Fibroblast of upper back skin (primary cell): ENCODE data around the gene MED29.
A peak's percentile ranks its signal among the peaks of the same experiment; 100 is the strongest.

Source experiments
- DNase-seq: peaks from one replicate; pipeline ENCODE4 v3.0.0-alpha.2; 2013

MED29 gene, protein sequence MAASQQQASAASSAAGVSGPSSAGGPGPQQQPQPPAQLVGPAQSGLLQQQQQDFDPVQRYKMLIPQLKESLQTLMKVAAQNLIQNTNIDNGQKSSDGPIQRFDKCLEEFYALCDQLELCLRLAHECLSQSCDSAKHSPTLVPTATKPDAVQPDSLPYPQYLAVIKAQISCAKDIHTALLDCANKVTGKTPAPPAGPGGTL

DNA sequence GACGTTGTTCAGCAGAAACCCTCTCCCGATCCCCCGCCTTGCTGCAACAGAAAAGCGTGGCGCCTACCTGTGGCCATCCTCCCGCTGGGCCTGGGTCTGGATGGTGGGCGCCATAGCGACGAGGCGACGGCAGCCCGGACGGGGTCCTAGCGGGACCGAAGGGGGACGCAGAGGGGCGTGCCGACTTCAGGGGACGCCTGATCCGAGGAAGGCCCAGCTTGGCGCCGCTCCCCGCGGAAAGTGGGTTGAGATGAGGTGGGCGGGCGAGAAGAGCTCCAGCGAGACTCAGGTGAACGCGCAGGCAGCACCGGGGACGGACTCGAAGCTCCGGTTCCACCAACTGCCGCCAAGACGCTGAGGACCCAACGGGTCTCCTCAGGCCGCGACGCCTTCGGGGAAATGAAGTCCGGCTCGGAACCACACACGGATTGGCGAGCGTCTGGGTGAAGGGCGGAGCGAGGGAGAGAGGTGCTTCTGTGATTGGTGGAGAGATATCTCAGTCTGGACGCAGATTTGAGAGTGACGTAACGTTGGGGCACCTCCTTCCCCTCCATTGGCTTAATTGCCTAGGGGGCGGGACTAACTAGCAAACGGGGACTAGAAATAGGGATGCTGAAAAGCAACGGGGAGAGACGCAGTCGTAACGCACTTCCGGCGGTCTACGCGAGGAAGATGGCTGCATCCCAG is at the start of gene MED29, which contains the start of gene PAF1:
MED29 (plus strand) TSS at position 628 of the 687 bp plus-strand sequence; CDS start at position 673, 45 bp downstream.
PAF1 (minus strand) TSS at position 356 of the 687 bp plus-strand sequence; CDS start at position 114, 242 bp downstream.
- peak; percentile 100 for DNase-seq

DNA sequence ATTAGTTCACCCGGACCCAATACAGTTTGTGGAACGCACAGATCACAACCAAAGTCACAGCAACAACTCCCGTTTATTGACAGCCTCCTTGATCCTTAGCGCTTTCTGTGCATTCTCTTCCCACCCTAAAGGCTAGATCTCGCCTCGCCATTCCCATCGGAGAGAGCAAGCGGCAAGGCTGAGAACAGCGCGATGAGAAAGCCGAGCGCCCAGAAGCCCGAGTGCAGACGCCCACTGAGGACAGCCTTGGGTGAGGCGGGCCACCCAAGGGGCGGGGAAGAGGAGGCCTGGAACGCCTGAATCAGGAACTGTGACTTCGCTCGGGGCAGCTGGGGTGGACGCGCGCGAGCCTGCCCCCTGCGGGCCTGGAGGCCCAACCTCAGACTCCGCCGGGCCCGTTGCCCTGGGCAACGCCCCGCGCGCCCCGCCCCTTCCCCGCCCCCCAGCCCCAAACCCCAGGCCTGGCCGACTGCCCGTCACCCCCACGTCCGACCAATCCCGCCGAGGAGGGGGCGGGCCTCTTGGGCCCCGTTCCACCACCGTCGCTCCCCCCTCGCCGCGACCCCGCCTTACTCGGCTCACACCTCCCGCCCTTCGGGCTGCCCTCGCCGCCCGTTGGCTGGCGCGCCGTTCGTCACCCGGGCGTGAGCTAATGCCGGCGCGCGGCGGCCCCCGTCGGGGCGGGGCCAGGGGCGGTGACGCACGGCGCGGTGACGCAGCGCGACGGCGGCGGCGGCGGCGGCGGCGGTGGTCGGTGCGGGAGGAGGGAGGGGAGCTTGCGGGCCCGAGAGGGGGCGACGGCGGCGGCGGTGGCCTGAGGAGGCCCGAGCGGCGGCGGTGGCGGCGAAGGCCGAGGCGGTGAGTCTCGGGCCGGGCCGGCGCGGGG is 49.2 kb upstream of the MED29 start, which contains the start of gene SAMD4B:
SAMD4B (plus strand) TSS at position 703 of the 886 bp plus-strand sequence. CDS start 14,473 bp downstream, outside the sequence.
- peak; percentile 98 for DNase-seq

DNA sequence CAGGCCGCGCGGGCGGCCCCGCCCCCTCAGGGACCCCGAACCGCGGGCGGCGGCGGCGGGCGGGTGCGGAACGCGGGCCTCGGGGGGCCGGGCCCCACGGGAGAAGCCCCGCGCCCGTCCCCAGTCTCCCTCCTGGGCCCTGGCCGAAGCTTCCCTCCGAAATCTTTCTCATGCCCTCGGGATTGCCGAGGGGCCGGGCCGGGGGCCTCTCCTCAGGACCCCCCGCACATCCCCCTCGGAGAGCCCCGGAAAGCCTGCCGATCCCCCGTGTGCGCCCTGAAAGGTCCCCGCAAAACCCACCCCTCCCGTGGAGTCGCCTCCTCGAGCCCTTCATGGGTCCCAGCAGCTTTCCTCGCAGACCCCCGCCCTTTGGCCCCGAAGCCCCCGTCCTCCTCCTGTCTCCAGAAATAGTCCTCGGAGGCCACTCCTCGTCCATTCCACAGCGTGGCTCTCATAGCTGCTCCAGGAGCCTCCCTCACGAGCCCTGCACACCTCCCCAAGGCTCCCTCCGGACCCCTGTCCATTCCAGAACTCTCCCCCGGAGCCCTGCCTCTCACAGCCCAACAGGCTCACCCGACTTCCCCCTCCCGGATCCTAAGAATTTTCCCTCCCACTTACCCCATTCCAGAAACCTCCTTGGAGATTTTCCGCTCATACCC is 48.4 kb upstream of the MED29 start:
- DNase-seq = no peak

DNA sequence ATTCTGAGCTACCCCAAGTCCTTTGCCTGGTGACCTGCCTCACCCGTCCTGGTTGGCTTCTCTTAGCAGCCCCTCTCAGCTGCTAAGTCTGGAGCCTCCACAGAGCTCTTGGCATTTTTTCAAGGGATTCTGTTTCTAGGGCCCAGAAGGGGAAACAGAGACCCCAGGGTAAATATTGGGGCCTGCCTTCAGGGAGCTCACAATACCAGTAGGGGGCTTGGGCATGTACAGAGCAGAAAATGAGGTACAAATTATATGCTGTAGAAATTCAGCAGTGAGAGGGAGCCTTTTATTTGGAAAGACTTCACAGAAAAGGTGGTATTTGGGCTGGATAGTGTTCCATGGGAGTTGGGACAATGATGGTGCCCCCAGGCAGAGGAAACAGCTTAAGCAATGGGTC is 45.2 kb upstream of the MED29 start:
- no peak for DNase-seq

DNA sequence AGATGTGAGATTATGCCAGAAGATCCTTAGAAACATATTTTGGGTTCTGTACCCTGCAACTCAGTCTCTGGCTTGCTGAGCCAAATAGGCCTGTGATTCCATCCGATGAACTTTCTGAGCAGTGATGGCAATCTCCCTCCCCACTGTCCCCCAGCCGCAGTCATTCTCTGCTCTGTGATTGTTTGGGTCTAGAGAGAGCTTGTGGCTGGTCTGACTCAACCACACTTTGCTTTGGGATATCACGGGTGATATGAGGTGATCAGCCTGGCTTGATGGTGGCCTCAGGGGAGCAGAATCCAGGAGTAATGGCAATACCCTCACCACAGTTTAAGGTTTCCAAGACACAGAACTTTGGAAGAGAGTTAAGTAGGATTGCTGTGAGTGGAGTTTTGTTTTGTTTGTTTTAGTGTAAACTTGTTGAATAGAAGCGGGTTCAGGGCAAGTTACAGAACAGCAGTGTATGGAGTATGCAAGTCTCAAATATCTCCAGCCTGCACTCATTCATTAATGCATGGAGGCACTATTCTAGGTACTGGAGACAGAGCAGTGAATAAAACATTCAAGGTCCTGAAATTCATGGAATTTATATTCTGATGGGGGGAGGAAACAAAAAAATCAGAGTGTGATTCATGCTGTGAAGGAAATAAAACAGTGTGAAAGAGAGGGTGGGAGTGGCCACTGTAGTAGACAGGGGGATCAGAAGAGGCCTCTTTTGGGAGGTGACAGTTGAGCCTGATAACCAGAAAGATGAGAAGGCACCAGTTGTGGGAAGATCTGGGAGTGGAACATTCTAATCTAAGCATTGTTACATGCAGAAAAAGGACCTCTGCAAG is 43.6 kb upstream of the MED29 start:
- peak; percentile 21 for DNase-seq

DNA sequence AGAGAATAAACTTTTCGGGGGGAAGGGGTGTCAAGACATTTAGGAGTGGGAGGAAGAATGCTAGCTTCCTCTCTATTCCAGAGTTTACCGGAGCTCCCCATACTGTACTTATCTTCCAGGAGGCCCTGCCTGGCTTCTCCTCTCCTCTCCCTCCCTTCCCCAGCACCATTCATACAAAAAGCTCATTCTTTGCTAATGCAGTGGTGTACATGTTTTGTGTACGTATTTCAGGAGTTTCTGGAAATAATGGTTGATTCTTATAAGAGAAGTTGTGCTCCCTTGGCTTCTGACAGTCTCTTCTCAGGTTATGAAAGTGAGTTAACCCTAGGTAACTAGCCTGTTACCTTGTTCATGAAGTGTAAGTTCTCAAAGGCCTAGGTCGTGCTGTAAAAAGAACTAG is 41.9 kb upstream of the MED29 start:
- no peak for DNase-seq

DNA sequence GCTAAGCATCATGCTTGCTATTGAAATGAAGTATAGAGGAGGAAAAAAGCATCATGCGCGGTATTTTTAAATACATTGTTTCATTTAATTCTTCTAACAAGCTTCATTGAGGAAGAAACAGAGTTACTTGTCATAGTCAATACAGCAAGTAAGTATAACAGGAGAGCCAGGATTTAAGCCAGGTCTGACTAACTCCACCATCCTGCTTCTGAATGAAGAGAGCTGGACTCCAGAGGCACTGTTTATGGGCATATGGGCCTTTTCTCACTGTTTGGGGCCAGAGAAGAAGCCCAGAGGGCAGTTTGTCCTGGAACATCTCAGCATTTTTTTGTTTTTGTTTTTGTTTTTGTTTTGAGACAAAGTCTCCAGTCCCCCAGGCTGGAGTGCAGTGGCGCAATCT is 41.0 kb upstream of the MED29 start:
- no peak for DNase-seq

DNA sequence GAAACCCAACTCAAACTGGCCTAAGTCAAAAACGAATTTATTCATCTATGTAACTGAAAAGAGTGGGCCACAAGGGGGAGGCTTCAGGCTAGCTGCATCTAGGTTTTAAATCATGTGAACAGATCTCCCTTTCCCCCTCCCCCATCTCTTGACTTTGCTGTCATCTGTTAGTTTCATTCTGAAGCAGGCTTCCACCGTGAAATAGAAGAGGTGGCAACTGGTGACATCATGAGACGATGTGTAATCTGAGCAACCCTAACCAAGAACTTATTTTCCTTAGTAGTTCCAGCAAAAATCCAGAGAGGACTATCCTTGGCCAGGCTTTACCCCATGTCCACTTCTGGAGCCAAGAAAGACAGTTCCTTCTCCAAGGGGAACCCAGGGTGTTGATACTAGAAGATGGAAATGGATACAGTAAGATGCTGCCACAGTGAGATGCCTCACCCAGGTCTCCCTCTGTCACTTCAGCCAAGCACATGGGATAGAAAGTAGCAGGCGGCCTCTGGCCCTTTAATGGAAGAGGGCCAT is 39.6 kb upstream of the MED29 start:
- peak; percentile 20 for DNase-seq

DNA sequence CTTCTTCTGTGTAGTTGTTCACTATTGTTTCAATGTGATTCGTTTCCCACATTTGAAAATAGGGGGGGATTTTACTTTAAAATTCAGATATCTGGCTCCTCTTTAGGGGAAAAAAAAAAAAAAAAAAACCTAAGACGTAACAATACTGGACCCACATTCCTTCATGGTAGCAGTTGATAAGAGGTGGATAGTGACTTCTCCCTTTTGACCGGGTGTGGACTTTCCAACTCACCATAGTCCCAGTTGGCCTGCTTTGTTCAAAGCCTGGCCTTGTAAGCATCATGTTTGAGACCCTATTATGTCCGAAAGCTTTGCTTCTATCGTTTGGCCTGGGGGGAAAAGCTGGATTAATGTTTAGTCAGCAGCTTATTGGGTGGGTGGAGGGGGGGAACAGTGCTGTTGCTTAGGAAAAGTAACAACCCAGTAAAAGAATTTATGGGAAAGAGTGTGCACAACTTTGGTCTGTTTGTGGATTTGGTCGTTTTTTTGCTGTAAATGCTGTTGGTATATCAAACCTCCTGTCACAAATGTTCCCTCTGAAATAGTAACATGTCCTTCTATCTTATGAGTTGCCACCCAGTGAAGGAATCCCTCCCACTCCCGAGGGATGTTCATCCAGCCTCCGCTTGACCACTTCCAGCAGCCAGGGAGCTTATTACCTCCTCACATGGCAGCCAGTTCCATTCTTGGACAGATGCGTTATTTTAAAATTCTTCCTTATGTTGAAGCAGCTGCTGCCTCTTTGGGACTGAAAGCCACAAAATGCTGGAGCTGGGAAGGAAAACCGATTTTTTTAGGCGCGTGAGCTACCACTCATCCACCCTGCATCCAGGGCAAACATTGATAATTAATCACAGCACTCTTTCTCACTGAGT is 38.6 kb upstream of the MED29 start:
- peak; percentile 25 for DNase-seq

DNA sequence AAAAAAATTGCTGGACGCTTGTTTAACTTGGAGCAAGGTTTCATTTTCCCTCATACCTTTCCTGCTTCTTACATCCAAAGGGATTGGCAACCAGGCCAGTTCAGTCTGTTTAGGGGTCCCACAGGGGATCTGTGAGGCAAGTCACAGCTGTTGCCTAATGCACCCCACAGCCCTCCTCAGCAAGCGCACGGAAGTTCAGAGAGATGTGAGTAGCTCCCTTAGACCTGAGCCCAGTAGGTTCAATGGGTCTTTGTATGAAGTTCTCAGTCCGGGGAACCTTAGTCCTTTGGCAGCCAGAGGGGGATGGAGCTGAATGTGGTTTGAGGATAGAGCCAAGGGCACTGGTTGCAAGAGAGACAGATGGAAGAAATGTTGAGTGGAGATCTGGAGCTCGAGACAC is 35.9 kb upstream of the MED29 start:
- DNase-seq = no peak

DNA sequence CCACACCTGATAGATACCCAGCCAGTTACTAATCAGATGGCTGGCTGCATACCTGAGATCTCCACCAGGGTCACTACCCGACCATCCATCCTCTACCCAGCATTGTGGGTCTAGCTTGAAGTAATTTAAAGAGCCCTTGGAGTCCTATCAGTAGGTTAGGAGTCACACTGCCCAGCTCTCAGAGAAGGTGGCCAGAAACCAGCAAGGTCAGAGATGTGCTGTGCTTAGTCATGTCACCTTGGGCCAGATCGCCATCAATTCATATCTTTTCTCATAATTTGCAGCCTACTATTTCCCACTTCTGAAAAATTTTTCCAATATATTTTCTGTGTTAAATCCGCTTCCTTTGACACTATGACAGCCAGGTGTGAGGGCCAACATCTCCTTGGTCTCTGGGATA is 35.1 kb upstream of the MED29 start:
- no peak for DNase-seq

DNA sequence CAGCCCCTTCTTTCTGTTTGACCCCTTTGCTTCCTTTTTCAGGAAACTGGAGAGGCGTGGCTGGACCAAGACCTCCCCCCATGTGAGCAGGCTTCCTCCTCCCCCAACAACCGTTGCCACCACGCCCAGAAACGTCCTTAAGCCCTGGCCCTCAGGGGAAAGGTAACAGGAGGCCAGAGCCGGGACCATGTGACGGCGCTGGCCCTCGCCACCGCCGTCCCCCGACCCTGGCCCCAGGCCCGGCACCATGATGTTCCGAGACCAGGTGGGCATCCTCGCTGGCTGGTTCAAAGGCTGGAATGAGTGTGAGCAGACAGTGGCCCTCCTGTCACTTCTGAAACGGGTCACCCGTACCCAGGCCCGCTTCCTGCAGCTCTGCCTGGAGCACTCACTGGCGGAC is 34.5 kb upstream of the MED29 start:
- no peak for DNase-seq

DNA sequence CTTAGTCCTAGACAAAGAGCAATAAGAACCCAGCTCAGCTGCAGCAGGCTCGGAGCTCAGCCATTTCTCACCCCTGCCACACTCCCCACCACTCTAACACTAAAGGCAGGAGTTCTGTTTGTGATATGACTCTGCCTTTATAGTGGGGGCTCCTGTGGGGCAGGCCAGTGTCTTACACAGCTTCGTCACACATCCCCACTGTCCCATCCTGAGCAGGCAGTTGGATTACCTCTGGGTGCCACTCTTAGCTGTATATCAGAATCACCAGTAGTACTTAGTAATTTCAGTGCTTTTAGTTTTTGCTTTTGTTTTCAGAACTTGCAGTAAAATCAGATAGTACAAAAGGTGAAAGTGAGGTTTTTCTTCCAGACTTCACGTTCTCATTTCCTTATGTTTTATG is 32.2 kb upstream of the MED29 start:
- no peak for DNase-seq

DNA sequence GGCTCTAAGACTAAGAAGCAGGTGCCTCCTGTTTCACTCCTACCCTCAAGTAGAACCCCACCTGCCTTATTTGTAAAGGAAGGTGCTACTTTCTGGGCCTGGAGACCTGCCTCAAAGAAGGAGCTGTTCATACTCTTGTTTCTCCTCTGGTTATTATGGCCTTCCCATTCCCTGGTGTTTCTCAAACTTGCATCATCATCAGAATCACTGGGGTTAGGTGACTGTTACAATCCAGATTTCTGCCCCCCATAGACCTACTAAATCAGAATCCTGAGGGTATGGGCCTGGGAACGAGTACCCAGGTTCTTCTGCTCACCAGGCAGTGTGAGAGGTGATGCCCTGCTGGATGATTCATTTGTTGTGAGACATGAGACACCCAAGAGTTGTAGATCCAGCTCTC is 30.6 kb upstream of the MED29 start:
- no peak for DNase-seq

DNA sequence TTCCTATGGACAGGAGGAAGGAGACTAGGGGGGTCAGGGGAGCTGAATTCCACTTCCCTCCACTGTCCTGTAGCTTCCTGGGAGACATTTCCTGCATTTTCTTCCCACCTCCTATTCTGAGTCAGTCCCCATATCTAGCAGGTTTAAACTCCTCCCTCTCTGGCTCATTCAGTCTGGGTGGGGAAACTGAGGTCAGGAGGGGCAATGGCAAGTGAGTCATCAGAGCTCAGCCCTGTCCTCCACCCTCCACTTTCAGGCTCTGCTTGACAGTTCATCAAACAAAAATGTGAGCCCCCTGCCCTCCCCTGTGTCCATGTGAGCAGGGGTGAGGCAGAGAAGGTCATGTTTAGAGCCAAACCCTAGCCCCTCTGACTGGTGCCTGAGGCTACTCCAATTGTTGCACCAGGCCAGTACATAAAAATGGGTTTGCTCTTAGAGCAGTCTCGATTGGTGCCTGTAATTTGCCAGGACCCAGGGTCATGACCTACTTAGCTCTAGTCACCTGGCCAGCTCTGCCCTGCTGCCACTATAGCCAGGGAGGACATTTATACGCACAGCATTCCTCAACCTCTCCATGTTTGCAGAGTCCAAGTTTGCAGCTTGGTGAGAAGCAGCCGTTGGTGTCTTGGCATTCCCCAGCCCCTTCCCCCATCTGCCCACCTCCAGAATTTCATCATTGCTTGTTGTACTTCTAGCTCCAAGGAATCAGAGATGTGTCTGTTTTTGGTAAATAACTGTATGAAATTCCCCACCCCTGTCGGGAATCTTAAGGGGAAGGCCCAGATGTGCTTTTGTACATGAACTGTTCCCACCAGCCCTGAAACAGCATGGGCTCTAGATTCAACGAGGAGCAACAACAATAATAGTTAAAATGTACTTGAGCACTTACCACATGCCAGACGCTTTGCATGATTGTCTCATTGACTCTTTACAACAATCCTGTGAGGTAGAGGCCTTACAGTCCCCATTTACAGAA is 28.2 kb upstream of the MED29 start:
- DNase-seq = peak; percentile 74

DNA sequence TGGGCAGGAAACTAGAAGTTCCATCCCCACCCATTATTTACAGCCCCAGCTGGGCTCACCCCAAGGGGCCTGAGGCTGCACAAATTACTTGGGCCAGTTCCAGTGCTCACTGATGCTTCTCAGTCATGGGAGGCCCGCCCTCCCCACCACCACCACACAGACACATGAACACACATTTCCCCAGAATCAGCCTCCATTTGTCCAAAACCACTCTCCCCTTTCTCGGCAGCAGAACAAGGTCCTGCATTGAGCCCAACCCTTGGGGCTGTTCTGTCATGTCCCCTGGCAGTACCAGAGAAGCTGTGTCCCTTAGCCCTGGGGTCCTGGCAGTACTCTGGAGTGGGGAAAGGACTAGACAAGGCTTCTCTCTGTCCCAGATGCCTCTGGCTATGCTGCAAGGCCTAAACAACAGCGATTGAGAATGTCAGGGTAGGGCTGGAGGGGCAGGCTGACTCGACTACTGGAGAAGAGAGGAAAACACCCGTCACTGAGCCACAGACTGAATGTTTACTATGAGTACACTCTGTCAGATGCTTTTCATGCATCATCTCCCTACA is 27.2 kb upstream of the MED29 start:
- peak; percentile 70 for DNase-seq

DNA sequence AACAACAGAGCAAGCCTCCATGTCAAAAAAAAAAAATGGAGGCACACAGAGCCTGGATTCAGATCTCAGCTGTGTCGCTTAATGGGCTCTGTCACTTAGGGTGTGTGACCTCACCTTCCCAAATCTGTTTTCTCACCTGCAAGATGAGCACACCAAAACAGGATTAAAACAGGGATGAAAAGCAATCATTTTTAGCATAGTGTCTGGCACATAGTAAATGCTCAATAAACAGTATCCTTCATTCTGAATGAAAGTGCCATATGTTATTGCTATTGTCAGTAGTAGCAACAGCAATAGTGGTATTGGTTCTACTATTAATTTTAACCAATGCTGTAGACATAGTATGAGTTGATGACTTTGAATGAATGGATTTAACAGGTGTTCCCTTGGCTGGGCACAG is 25.6 kb upstream of the MED29 start:
- no peak for DNase-seq

DNA sequence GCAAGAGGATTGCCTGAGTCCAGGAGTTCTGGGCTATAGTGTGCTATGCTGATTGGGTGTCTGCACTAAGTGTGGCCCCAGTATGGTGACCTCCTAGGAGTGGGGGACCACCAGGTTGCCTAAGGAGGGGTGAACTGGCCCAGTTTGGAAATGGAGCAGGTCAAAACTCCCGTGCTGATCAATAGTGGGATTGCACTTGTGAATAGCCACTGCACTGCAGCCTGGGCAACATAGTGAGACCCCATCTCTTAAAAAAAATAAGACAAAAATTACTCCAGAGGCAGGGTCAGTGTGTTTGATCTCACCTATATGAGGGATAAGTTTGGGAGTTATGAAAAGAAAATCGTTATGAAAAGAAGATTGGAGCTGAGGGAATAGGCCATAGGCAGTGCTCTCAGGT is 22.0 kb upstream of the MED29 start:
- no peak for DNase-seq

DNA sequence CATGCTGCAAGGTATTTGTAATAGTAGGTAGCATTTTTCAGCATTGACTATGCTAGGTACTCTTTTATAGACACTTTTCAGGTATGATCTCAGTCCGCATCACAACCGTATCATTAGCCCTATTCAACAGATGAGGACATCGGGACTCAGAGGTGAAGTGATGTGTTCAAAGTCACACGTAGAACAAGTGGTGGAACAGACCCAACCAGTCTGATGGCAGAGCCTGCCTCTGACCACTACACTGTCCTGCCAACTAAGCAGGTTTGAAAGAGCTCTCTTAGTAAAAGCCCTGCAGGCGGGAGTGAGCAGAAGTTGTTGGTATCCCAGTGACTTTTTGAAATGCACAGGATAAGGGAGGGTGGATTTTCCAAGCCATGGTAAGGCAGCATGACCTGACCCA is 20.4 kb upstream of the MED29 start:
- no peak for DNase-seq
